HEK293T (cell line): ENCODE data around the gene PBRM1.

ENCODE experiments used
- ARNT ChIP-seq: fragments of 450-650 bp; IDR thresholded peaks from 2 replicates; pipeline ENCODE4 v1.6.1; 2017; ENCODE audit warnings: mild to moderate bottlenecking
- BHLHE40 ChIP-seq: fragments of 450-650 bp; IDR thresholded peaks from 2 replicates; pipeline ENCODE4 v1.6.1; 2016; ENCODE audit warnings: mild to moderate bottlenecking, moderate library complexity, borderline replicate concordance
- CTBP1 ChIP-seq: fragments of 450-650 bp; IDR thresholded peaks from 2 replicates; pipeline ENCODE4 v1.6.1; 2016; ENCODE audit warnings: borderline replicate concordance
- ELF4 ChIP-seq: fragments of 450-650 bp; IDR thresholded peaks from 2 replicates; pipeline ENCODE4 v1.6.1; 2017; ENCODE audit warnings: antibody characterized with exemption
- FOXM1 ChIP-seq: fragments of 450-650 bp; IDR thresholded peaks from 2 replicates; pipeline ENCODE4 v1.6.1; 2017; ENCODE audit warnings: mild to moderate bottlenecking, borderline replicate concordance
- NFRKB ChIP-seq: fragments of 450-650 bp; IDR thresholded peaks from 2 replicates; pipeline ENCODE4 v1.6.1; 2016; ENCODE audit warnings: mild to moderate bottlenecking, moderate library complexity
- TARDBP ChIP-seq: fragments of 450-650 bp; IDR thresholded peaks from 2 replicates; pipeline ENCODE4 v1.6.1; 2016
- ZNF384 ChIP-seq: fragments of 450-650 bp; IDR thresholded peaks from 2 replicates; pipeline ENCODE4 v1.6.1; 2016
- TF ChIP-seq, protein P1 (sequence below): fragments of 450-650 bp; IDR thresholded peaks from 2 replicates; pipeline ENCODE4 v1.6.1; 2016

DNA sequence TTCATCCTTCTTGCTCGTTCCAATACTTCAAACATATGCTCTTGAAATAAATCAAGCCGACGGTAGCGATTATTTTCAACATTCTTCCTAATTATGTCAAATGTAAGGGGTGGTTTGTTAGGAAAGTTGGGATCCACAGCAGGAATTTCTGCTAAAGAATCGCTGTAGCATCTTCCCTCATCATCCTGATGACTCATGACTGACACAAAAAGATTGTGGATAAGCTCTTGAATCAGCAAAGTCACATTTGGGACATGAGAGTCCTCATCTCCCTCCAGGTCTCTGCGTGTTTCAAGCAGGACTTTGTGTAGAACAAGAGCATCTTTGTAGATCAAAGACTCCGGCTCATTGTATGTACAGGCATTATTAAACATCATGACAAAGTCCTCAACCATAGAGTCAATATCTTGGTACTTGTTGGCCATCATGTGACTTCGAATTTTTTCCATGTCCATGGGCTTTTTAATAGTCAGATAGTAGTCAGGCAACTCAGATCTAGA lies 76.3 kb downstream of the PBRM1 start:
- TF ChIP-seq NFRKB (no peak), BHLHE40 (no peak), TARDBP (no peak), ARNT (no peak), CTBP1 (no peak), ZNF384 (no peak), ELF4 (no peak), FOXM1 (no peak)
- TF ChIP-seq, protein P1, sequence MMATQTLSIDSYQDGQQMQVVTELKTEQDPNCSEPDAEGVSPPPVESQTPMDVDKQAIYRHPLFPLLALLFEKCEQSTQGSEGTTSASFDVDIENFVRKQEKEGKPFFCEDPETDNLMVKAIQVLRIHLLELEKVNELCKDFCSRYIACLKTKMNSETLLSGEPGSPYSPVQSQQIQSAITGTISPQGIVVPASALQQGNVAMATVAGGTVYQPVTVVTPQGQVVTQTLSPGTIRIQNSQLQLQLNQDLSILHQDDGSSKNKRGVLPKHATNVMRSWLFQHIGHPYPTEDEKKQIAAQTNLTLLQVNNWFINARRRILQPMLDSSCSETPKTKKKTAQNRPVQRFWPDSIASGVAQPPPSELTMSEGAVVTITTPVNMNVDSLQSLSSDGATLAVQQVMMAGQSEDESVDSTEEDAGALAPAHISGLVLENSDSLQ = no peak
